Neural progenitor cell (in vitro differentiated cells): Measurements from ENCODE around the gene MMP17. TPM values are rescaled to one million over a fixed set of nuclear protein-coding genes. Genes with fewer than 3 reads are reported as not detected.

Experiments
- DNase-seq: peaks from one replicate; pipeline ENCODE4 v3.0.0-alpha.2; 2016; ENCODE audit warnings: low spot score
- H2AFZ ChIP-seq: fragments of 200-600 bp; sonication (generic); replicated peaks from 2 replicates; pipeline ENCODE4 v1.6.1; 2016; ENCODE audit warnings: antibody characterized with exemption
- H3F3A ChIP-seq: fragments of 200-600 bp; sonication (generic); 2 replicates; pipeline ENCODE4 v1.6.1; 2016; ENCODE audit warnings: antibody characterized with exemption, low read depth
- H3K27ac ChIP-seq: fragments of 200-600 bp; sonication (generic); 2 replicates; pipeline ENCODE4 v1.5.1; 2016; ENCODE audit warnings: mild to moderate bottlenecking
- H3K27me3 ChIP-seq: fragments of 200-600 bp; sonication (generic); 2 replicates; pipeline ENCODE4 v1.6.1; 2016; ENCODE audit warnings: mild to moderate bottlenecking, moderate library complexity
- H3K36me3 ChIP-seq: fragments of 200-600 bp; sonication (generic); 2 replicates; pipeline ENCODE4 v1.5.1; 2016
- H3K4me1 ChIP-seq: fragments of 200-600 bp; sonication (generic); 2 replicates; pipeline ENCODE4 v1.6.1; 2016; ENCODE audit warnings: mixed run types
- H3K4me2 ChIP-seq: fragments of 200-600 bp; sonication (generic); 2 replicates; pipeline ENCODE4 v1.6.1; 2016
- H3K4me3 ChIP-seq: fragments of 200-600 bp; sonication (generic); 2 replicates; pipeline ENCODE4 v1.5.1; 2016
- H3K79me2 ChIP-seq: fragments of 200-600 bp; sonication (generic); 2 replicates; pipeline ENCODE4 v1.6.1; 2016; ENCODE audit warnings: low read depth
- H3K9ac ChIP-seq: fragments of 200-600 bp; sonication (generic); 2 replicates; pipeline ENCODE4 v1.6.1; 2016
- H3K9me3 ChIP-seq: fragments of 200-600 bp; sonication (generic); 2 replicates; pipeline ENCODE4 v1.5.1; 2016; ENCODE audit warnings: low read depth
- H4K20me1 ChIP-seq: fragments of 200-600 bp; sonication (generic); 2 replicates; pipeline ENCODE4 v1.6.1; 2016; ENCODE audit warnings: low read depth
- H3K27ac Mint-ChIP-seq: 3 replicates; pipeline ENCODE4 v1.8.0; 2021; ENCODE audit warnings: mixed read lengths
- H3K27me3 Mint-ChIP-seq: 2 replicates; pipeline ENCODE4 v1.8.0; 2022; ENCODE audit warnings: low read depth, mild to moderate bottlenecking, inconsistent platforms, moderate library complexity, mixed read lengths; ENCODE audit not compliant: insufficient read depth
- H3K36me3 Mint-ChIP-seq: 3 replicates; pipeline ENCODE4 v1.8.0; 2021; ENCODE audit warnings: mixed read lengths
- H3K4me1 Mint-ChIP-seq: 3 replicates; pipeline ENCODE4 v1.8.0; 2021; ENCODE audit warnings: mixed read lengths
- H3K4me3 Mint-ChIP-seq: 3 replicates; pipeline ENCODE4 v1.8.0; 2021; ENCODE audit warnings: mild to moderate bottlenecking, moderate library complexity, mixed read lengths
- H3K9me3 Mint-ChIP-seq: 3 replicates; pipeline ENCODE4 v1.8.0; 2020; ENCODE audit warnings: mixed read lengths
- CTCF ChIP-seq: fragments of 200-600 bp; sonication (generic); IDR thresholded peaks from 2 replicates; pipeline ENCODE4 v1.5.1; 2017; ENCODE audit warnings: antibody characterized with exemption, mild to moderate bottlenecking
- EZH2 ChIP-seq: fragments of 200-600 bp; sonication (generic); IDR thresholded peaks from 2 replicates; pipeline ENCODE4 v1.6.1; 2017; ENCODE audit warnings: antibody characterized with exemption, mild to moderate bottlenecking, moderate library complexity
- EZH2phosphoT487 ChIP-seq: fragments of 200-600 bp; sonication (generic); IDR thresholded peaks from 2 replicates; pipeline ENCODE4 v1.6.1; 2017; ENCODE audit warnings: antibody characterized with exemption
- total RNA-seq: library from RNA; depleted of rRNA; stranded (reverse); fragments of >200 nt; gene quantifications from 2 replicates; pipeline ENCODE4 v1.2.3, GENCODE V29; 2015; ENCODE audit warnings: low replicate concordance

Gene MMP17
- total RNA-seq, 1 donor from 2014 or later, result 2.1 TPM

- Mint-ChIP-seq H3K27me3 (no peaks in the 10 kb centered on the region), H3K36me3 (peaks cover 12% of the 10 kb centered on the region), H3K9me3 (no peaks in the 10 kb centered on the region), H3K4me3 (no peak overlapping the region), H3K27ac (no peak overlapping the region), H3K4me1 (peaks cover 6% of the 10 kb centered on the region)
- H3K4me1 ChIP-seq, result peaks cover 6% of the 10 kb centered on the region
- no peak overlapping the region for H3K27ac ChIP-seq
- H4K20me1 ChIP-seq, result no peaks in the 10 kb centered on the region
- no peak for DNase-seq
- no peaks in the 10 kb centered on the region for H3K36me3 ChIP-seq
- no peak for TF ChIP-seq EZH2phosphoT487
- TF ChIP-seq EZH2, result no peak
- TF ChIP-seq CTCF, result no peak
- H3K79me2 ChIP-seq, result no peaks in the 10 kb centered on the region
- H3K27me3 ChIP-seq, result no peaks in the 10 kb centered on the region
- H2AFZ ChIP-seq, result no peak overlapping the region
- H3K9ac ChIP-seq, result no peak overlapping the region
- no peaks in the 10 kb centered on the region for H3K9me3 ChIP-seq
- H3F3A ChIP-seq, result no peaks in the 10 kb centered on the region
- no peak overlapping the region for H3K4me3 ChIP-seq
- no peak overlapping the region for H3K4me2 ChIP-seq
Observed at GRCh38 chr12:131799828-131800593, 28.2 kb upstream of the MMP17 start.

- H3K36me3 Mint-ChIP-seq, result peaks cover 12% of the 10 kb centered on the region
- no peak overlapping the region for H2AFZ ChIP-seq
- no peak overlapping the region for H3K4me3 Mint-ChIP-seq
- no peaks in the 10 kb centered on the region for H3K27me3 ChIP-seq
- no peaks in the 10 kb centered on the region for H3K9me3 Mint-ChIP-seq
- no peaks in the 10 kb centered on the region for H3K4me1 Mint-ChIP-seq
- H3K79me2 ChIP-seq, result no peaks in the 10 kb centered on the region
- H3K4me3 ChIP-seq, result no peak overlapping the region
- H3K27ac ChIP-seq, result no peak overlapping the region
- peaks cover under 1% of the 10 kb centered on the region for H3K4me1 ChIP-seq
- DNase-seq, result no peak
- no peaks in the 10 kb centered on the region for H3K36me3 ChIP-seq
- no peak overlapping the region for H3K27ac Mint-ChIP-seq
- no peak for TF ChIP-seq CTCF
- no peak for TF ChIP-seq EZH2
- no peak for TF ChIP-seq EZH2phosphoT487
- no peaks in the 10 kb centered on the region for H3F3A ChIP-seq
- H3K27me3 Mint-ChIP-seq, result no peaks in the 10 kb centered on the region
- H3K9ac ChIP-seq, result no peak overlapping the region
- no peaks in the 10 kb centered on the region for H3K9me3 ChIP-seq
- no peaks in the 10 kb centered on the region for H4K20me1 ChIP-seq
- H3K4me2 ChIP-seq, result no peak overlapping the region
Observed at GRCh38 chr12:131800594-131801135, 27.5 kb upstream of the MMP17 start.

GRCh38 chr12:131801254-131801866 lies 26.8 kb upstream of the MMP17 start:
- Histone ChIP-seq H3K9ac (no peak overlapping the region), H3K27ac (no peak overlapping the region), H3K79me2 (no peaks in the 10 kb centered on the region), H3K36me3 (no peaks in the 10 kb centered on the region), H3K9me3 (no peaks in the 10 kb centered on the region), H4K20me1 (no peaks in the 10 kb centered on the region), H3K27me3 (no peaks in the 10 kb centered on the region), H3K4me3 (no peak overlapping the region), H2AFZ (no peak overlapping the region), H3K4me2 (no peak overlapping the region), H3F3A (no peaks in the 10 kb centered on the region), H3K4me1 (no peaks in the 10 kb centered on the region)
- Mint-ChIP-seq H3K4me1 (no peaks in the 10 kb centered on the region), H3K9me3 (no peaks in the 10 kb centered on the region), H3K27ac (no peak overlapping the region), H3K36me3 (peaks cover 12% of the 10 kb centered on the region), H3K27me3 (no peaks in the 10 kb centered on the region), H3K4me3 (no peak overlapping the region)
- DNase-seq, result no peak
- no peak for TF ChIP-seq EZH2phosphoT487
- TF ChIP-seq EZH2, result no peak
- TF ChIP-seq CTCF, result no peak
